WERI-Rb-1 (cell line): ENCODE results near the gene GPR89B.
"Not testable (repeated sequence)": the region's sequence is repeated elsewhere in the genome, so short reads cannot be mapped to it uniquely, and the experiment has no call there.

Experiments
- DNase-seq: peaks from one replicate; pipeline ENCODE4 v3.0.0-alpha.2; 2020
- H3K27ac ChIP-seq: fragments of 250-450 bp; sonication (Bioruptor Pico); 2 replicates; pipeline ENCODE4 v1.5.1; 2020; ENCODE audit warnings: mild to moderate bottlenecking, moderate library complexity
- H3K27me3 ChIP-seq: fragments of 250-450 bp; sonication (Bioruptor Pico); 2 replicates; pipeline ENCODE4 v1.5.1; 2021; ENCODE audit warnings: mild to moderate bottlenecking, low read depth, moderate library complexity; ENCODE audit not compliant: insufficient read depth, severe bottlenecking
- H3K36me3 ChIP-seq: fragments of 250-450 bp; sonication (Bioruptor Pico); 2 replicates; pipeline ENCODE4 v1.5.1; 2020; ENCODE audit warnings: mild to moderate bottlenecking, moderate library complexity
- H3K4me3 ChIP-seq: 2 replicates; pipeline ENCODE4 v1.5.1; 2011; ENCODE audit warnings: low read depth, mild to moderate bottlenecking, control low read depth, low read length
- H3K9me3 ChIP-seq: fragments of 250-450 bp; sonication (Bioruptor Pico); 2 replicates; pipeline ENCODE4 v1.5.1; 2021; ENCODE audit warnings: mild to moderate bottlenecking, moderate library complexity; ENCODE audit not compliant: severe bottlenecking
- CTCF ChIP-seq: IDR thresholded peaks from 2 replicates; pipeline ENCODE4 v1.5.1; 2011; ENCODE audit warnings: low read depth, mild to moderate bottlenecking, control low read depth, inconsistent platforms, low read length

The GPR89B gene

GRCh38 chr1:147928236-147929132 lies at the start of gene GPR89B:
GPR89B (plus strand) TSS chr1:147928420; CDS start chr1:147928537, 117 bp downstream.
- Histone ChIP-seq H3K4me3 (peak within 1 kb of the TSS; percentile 93), H3K27ac (peak within 1 kb of the TSS; percentile 67)
- not testable (repeated sequence) for H3K9me3 ChIP-seq, H3K27me3 ChIP-seq, H3K36me3 ChIP-seq
- peak; percentile 100 for DNase-seq

GRCh38 chr1:147879911-147880310 lies 48.3 kb upstream of the GPR89B start:
- H3K36me3 ChIP-seq = no peaks in the 10 kb centered on the region
- H3K4me3 ChIP-seq = no peak overlapping the region
- no peak overlapping the region for H3K27ac ChIP-seq
- no peak for DNase-seq
- TF ChIP-seq CTCF = no peak
- H3K27me3 ChIP-seq = peaks cover 3% of the 10 kb centered on the region
- H3K9me3 ChIP-seq = peaks cover 9% of the 10 kb centered on the region

- no peak overlapping the region for H3K4me3 ChIP-seq
- H3K36me3 ChIP-seq = no peaks in the 10 kb centered on the region
- TF ChIP-seq CTCF = no peak
- H3K27ac ChIP-seq = no peak overlapping the region
- H3K27me3 ChIP-seq = peaks cover 3% of the 10 kb centered on the region
- DNase-seq = no peak
- H3K9me3 ChIP-seq = peaks cover 9% of the 10 kb centered on the region
Measured at GRCh38 chr1:147882535-147882934, 45.7 kb upstream of the GPR89B start.

- Histone ChIP-seq H3K36me3 (no peaks in the 10 kb centered on the region), H3K4me3 (no peak overlapping the region), H3K27ac (no peak overlapping the region), H3K9me3 (no peaks in the 10 kb centered on the region), H3K27me3 (no peaks in the 10 kb centered on the region)
- DNase-seq = peak; percentile 98
- peak; percentile 100 for TF ChIP-seq CTCF
Measured at GRCh38 chr1:147890177-147890790, 37.9 kb upstream of the GPR89B start.

GRCh38 chr1:147891088-147891487 lies 37.1 kb upstream of the GPR89B start:
- Histone ChIP-seq H3K27me3 (no peaks in the 10 kb centered on the region), H3K9me3 (no peaks in the 10 kb centered on the region), H3K4me3 (no peak overlapping the region), H3K27ac (no peak overlapping the region), H3K36me3 (no peaks in the 10 kb centered on the region)
- no peak for TF ChIP-seq CTCF
- no peak for DNase-seq

GRCh38 chr1:147892216-147892615 lies 36.0 kb upstream of the GPR89B start:
- Histone ChIP-seq H3K9me3 (no peaks in the 10 kb centered on the region), H3K4me3 (peak overlapping the region; percentile 21), H3K27me3 (no peaks in the 10 kb centered on the region), H3K36me3 (no peaks in the 10 kb centered on the region), H3K27ac (no peak overlapping the region)
- peak; percentile 81 for DNase-seq
- peak; percentile 93 for TF ChIP-seq CTCF
